ENCODE results near the gene SULT4A1.

- TF ChIP-seq POLR2A (IDR thresholded peaks at IDR 0.05; ENCODE audit: low read length) (no peak), CTCF (IDR thresholded peaks at IDR 0.05) (no peak)
Observed at GRCh38 chr22:43851058-43851978, 11.0 kb downstream of the SULT4A1 start.

Measured in A549 (cell line).